Stimulated activated CD4-positive, alpha-beta T cell treated with anti-CD3 and anti-CD28 coated beads, TNF-alpha, amount 100 ng/mL, for 4 hours (primary cell): Measurements from ENCODE around the gene PTPRE.

Experiments used
- DNase-seq, 3 experiments: peaks; one replicate each; pipeline ENCODE4 v3.0.0-alpha.2; 2020; ENCODE audit warnings: low read depth in 3 of 3

PTPRE gene

GRCh38 chr10:128059266-128059981 lies 152.5 kb downstream of the PTPRE start:
- DNase-seq, result no peak

- DNase-seq, result no peak
Measured at GRCh38 chr10:128059982-128060293, 153.0 kb downstream of the PTPRE start.

GRCh38 chr10:128060341-128061250 lies 153.7 kb downstream of the PTPRE start:
- DNase-seq, result no peak

- DNase-seq, result no peak
Measured at GRCh38 chr10:128061306-128062300, 154.7 kb downstream of the PTPRE start.

GRCh38 chr10:128062331-128062880 lies 155.5 kb downstream of the PTPRE start:
- DNase-seq, result no peak

- DNase-seq, result no peak
Measured at GRCh38 chr10:128062881-128063563, 156.1 kb downstream of the PTPRE start.

GRCh38 chr10:128063736-128064107 lies 156.8 kb downstream of the PTPRE start:
- DNase-seq, result no peak

GRCh38 chr10:128064108-128064969 lies 157.4 kb downstream of the PTPRE start:
- peak; percentile 47 to 68 (median 64) for DNase-seq

- no peak for DNase-seq
Measured at GRCh38 chr10:128064970-128065580, 158.2 kb downstream of the PTPRE start.

- DNase-seq, result no peak
Measured at GRCh38 chr10:128065881-128066534, 159.1 kb downstream of the PTPRE start.

- no peak for DNase-seq
Measured at GRCh38 chr10:128066870-128067382, 160.0 kb downstream of the PTPRE start.

GRCh38 chr10:128067691-128068397 lies 160.9 kb downstream of the PTPRE start:
- no peak for DNase-seq

- no peak for DNase-seq
Measured at GRCh38 chr10:128068398-128069285, 161.7 kb downstream of the PTPRE start.

GRCh38 chr10:128069351-128070051 lies 162.6 kb downstream of the PTPRE start:
- peak; percentile 52 to 71 (median 69) for DNase-seq

GRCh38 chr10:128070161-128070560 lies 163.3 kb downstream of the PTPRE start:
- DNase-seq, result no peak

GRCh38 chr10:128070721-128071416 lies 164.0 kb downstream of the PTPRE start:
- no peak for DNase-seq
